HG02970 (cell line): ENCODE data around the gene CD22.

Experiments
- ATAC-seq: cut with Tn5 transposase; IDR thresholded peaks from one replicate; pipeline ENCODE4 v1.9.1; 2021; ENCODE audit warnings: mild to moderate bottlenecking, moderate library complexity, moderate number of reproducible peaks; ENCODE audit not compliant: unreplicated experiment, low FRiP score

The CD22 gene

GRCh38 chr19:35337097-35337983 is 8.4 kb downstream of the CD22 start:
- ATAC-seq = no peak

GRCh38 chr19:35337984-35338296 is 9.0 kb downstream of the CD22 start:
- ATAC-seq = no peak

DNA sequence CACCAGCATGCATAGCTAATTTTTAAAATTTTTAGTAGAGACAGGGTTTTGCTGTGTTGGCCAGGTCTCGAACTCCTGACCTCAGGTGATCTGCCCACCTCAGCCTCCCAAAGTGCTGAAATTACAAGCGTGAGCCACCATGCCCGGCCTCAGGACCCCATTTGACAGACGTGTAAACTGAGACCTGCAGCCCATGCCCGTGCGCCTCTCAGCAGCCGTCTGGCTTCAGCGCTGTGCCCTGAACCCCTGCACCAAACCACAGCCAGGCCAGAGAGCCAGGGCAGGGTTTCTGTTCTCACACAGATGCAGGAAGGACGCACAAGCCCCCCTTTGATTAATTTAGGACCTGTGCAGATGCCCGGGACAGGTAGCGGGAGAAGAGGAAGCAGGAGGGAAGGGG is 11.4 kb downstream of the CD22 start:
- ATAC-seq = no peak

- no peak for ATAC-seq
These were observed 12.0 kb downstream of the CD22 start for GRCh38 chr19:35341006-35341405.

DNA sequence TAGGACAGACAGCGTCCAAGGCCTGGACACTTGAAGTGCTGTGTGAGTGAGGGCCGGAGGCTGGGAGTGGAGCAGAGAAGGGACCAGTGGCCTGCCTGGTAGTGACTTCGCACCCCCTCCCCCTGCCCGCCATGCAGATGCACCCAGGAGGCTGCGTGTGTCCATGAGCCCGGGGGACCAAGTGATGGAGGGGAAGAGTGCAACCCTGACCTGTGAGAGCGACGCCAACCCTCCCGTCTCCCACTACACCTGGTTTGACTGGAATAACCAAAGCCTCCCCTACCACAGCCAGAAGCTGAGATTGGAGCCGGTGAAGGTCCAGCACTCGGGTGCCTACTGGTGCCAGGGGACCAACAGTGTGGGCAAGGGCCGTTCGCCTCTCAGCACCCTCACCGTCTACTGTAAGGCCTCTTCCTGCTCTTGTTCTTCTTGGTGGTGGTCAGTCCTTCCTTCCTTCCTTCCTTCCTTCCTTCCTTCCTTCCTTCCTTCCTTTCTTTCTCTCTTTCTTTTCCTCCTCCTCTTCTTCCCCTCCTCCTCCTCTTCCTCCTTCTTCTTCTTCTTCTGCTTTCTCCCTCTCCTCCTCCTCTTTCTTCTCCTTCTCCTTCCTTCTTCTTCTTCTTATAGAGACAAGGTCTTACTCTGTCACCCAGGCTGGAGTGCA is 12.7 kb downstream of the CD22 start:
- ATAC-seq = no peak

GRCh38 chr19:35342430-35342829 is 13.4 kb downstream of the CD22 start:
- no peak for ATAC-seq

DNA sequence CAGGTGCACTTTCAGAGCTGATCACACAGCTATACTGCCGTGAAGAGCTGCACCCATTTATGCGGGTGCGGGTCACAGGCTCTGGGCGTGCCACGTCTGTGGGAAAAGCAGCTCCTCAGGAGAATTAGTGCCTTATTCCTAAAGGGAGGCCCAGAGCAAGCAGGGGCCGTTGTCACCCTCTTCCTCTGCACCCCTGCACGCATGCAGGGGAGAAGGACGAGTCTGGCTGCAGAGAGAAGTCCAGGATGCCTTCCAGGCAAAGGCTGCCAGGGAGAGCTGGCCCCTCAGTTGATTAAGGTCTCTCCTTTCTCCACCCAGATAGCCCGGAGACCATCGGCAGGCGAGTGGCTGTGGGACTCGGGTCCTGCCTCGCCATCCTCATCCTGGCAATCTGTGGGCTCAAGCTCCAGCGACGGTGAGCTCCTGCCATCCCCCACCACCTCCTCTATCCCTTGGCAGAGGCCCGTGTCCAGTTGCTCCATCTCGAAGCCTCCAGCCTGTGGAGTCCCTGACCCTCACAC is 15.6 kb downstream of the CD22 start:
- ATAC-seq = no peak

DNA sequence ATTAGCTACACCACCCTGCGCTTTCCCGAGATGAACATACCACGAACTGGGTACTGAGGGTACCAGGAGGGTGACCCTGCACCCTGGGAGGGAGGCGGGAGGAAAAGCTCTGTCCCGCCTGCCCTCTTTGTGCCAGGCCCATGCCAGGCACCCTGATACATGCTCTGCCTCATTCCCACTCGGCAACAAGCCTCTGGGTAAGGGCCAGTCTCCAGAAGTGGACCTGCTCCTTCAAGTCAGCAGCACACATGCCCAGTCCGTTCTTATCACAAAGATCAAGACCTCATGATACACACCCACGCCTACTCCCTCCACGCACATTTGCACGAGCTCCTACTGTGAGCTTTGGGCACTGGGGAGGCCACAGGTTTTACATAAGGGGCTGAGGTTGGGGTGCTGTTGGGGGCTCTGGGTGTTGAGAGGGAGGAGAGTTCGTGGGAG is 16.7 kb downstream of the CD22 start:
- no peak for ATAC-seq

GRCh38 chr19:35346193-35347052 is 17.4 kb downstream of the CD22 start:
- ATAC-seq = peak; percentile 35

- ATAC-seq = peak; percentile 54
These were observed 18.4 kb downstream of the CD22 start, which contains the start of gene FFAR1 for GRCh38 chr19:35347171-35347929. FFAR1 (plus strand) TSS chr19:35347902; CDS start chr19:35351552, 3,650 bp downstream.

DNA sequence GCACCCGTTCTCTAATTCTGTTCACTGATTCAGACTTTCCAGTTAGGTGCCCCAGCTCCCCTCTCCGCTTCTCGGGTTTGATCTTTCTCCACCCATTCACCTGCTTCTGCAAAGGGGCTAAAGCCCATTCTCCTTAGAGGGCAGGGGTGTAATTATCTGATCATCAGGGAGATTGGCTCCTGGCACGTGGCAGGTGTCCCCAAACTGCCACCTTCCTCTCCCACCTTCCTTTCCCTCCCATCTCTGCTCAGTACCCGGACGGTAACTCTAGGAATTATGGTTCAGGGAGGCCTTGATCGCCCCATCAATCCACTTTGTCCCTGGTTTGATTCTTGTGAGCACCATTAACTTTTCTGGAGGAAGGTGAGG is 18.9 kb downstream of the CD22 start:
- ATAC-seq = no peak

GRCh38 chr19:35348911-35349611 is 20.1 kb downstream of the CD22 start:
- no peak for ATAC-seq

GRCh38 chr19:35349614-35350521 is 20.9 kb downstream of the CD22 start:
- no peak for ATAC-seq

DNA sequence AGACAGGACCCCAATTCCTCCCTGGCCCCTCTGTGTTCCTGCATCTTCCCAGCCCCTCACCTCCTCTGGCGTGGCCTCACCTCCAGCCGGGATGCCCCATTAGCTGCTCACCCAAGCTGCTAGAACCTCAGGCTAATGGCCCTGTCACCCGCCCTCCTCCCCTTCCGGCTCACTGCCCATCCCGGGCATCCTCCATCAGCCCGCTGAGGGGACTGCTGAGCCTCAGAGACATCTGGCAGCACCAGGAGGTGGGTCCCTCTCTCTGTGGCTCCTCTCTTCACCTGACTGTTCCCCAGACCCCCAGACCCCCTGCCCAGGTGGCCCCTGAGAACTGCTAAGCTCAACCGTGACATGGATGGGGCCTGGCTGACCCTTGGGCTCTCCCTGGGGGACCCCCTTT is 21.6 kb downstream of the CD22 start:
- ATAC-seq = no peak

DNA sequence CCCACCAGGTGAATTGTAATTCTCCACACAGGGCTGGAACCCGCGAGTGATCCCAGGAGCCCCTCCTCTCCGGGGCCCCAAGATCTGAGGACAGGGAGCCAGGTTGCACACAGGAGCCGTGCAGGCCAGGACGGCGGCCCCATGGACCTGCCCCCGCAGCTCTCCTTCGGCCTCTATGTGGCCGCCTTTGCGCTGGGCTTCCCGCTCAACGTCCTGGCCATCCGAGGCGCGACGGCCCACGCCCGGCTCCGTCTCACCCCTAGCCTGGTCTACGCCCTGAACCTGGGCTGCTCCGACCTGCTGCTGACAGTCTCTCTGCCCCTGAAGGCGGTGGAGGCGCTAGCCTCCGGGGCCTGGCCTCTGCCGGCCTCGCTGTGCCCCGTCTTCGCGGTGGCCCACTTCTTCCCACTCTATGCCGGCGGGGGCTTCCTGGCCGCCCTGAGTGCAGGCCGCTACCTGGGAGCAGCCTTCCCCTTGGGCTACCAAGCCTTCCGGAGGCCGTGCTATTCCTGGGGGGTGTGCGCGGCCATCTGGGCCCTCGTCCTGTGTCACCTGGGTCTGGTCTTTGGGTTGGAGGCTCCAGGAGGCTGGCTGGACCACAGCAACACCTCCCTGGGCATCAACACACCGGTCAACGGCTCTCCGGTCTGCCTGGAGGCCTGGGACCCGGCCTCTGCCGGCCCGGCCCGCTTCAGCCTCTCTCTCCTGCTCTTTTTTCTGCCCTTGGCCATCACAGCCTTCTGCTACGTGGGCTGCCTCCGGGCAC is 22.6 kb downstream of the CD22 start:
- ATAC-seq = no peak

- ATAC-seq = no peak
These were observed 23.1 kb downstream of the CD22 start for GRCh38 chr19:35352177-35352447.

DNA sequence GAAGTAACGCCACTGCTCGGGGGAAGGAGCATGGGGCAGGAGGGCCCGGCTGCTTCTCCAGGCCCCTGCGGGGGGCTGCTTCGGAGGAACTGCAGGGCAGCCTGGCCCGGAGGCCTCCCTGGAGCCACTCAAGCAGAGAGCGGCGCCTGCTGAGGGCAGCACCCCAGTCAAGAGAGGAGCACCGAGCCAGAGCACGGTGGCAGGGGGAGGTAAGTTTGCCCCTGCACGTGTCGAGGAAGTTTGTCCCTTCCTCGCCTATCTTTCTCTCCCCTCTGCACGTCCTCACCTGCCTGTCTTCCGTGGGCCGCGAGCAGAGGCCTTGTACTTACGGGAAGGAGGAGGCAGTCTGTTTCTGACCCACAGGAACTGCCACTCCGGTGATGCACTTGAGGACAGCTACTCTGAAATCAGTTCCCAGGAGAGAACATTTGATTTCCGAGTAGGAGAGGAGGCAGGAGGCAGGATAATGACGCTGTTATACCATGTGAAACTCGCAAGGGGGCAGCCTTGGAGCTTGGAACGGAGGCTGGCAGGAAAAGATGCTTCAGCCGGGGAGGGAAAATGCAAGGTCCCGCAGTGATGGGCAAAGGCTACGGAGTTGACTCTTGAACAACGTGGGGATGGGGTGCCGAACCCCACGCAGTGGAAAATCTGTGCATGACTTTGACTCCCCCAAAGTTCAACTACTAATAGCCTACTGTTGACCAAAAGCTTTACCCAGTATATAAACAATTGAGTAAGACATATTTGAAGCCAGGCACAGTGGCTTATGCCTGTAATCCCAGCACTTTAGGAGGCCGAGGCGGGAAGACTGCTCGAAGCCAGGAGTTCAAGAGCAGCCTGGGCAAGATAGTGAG is 23.7 kb downstream of the CD22 start:
- no peak for ATAC-seq
